ENCODE results near the gene HOOK2.

DNA sequence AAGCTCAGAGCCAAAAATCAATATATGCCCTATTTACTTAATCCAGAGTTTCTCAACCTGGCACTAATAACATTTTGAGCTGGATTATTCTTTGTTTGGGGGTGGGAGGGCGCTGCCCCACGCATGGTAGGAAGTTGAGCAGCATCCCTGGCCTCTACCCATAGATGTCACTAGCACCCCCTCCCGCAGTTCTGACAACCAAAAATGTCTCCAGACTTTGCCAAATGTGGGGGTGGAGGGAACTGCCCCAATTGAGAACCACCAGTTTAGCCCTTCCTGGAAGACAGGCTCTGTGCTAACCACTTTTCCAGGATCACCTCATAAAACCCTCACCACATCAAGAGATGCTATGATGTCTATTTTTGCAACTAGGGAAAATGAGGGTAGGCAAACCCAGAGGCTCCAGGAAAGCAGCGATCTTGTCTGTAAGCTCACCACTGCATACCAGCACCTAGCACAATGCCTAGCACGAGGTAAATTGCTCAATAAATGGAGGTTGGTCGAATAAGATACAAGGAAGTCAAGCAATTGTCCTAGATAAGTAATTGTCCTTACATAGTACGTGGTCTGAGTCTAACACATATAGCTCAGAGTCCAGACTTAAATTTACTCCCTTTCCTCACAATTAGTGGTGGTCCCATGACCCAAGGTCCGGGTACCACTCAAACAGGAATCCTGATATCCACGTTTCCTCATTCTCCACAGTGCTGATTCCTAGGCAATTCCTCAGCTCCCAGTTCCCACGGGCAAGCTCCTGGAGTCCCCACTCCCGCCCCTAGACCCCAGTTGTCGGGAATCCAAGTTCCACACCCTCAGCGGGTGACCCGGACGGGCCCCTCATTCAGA lies 41.8 kb downstream of the HOOK2 start:
- TF ChIP-seq CTCF (IDR thresholded peaks at IDR 0.05), result peak; percentile 54
- TF ChIP-seq POLR2AphosphoS5 (IDR thresholded peaks at IDR 0.05; ENCODE audit: low read depth, low read length), result no peak
- no peak for TF ChIP-seq TCF12 (IDR thresholded peaks at IDR 0.05)

Measured in SK-N-SH (cell line).